HG03196 (cell line): ENCODE measurements around the gene LCP1.
"Not testable (repeated sequence)": the region's sequence is repeated elsewhere in the genome, so short reads cannot be mapped to it uniquely, and the experiment has no call there.

Experiments used
- ATAC-seq: cut with Tn5 transposase; IDR thresholded peaks from one replicate; pipeline ENCODE4 v1.9.1; 2021; ENCODE audit not compliant: unreplicated experiment

The LCP1 gene

GRCh38 chr13:46182491-46182877 is 507 bp upstream of the LCP1 start:
- ATAC-seq, result peak; percentile 8

- no peak for ATAC-seq
Measured at GRCh38 chr13:46181377-46181839, 569 bp downstream of the LCP1 start.

- ATAC-seq, result no peak
Measured at GRCh38 chr13:46179969-46180763, 1.8 kb downstream of the LCP1 start.

- ATAC-seq, result no peak
Measured at GRCh38 chr13:46179491-46179908, 2.5 kb downstream of the LCP1 start.

DNA sequence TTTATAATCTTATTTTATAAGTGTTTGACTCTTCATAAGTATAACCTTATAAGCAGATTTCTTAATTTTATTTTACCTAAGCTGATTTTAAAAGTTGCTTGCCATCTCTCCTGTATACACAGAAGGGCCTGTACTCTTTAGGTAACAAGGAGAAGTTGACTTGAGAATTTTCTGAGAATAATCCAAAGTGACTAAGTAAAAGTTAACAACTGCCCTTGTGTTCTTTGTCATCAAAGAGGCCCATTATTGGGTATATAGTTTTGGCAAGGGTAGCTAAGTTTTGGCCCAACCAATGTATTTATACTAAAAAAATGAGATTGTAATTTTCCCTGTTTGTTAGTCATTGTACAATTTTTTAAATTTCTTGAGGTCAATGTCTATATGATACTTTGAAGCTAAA is 3.2 kb downstream of the LCP1 start:
- ATAC-seq, result no peak

- ATAC-seq, result no peak
Measured at GRCh38 chr13:46178143-46178542, 3.8 kb downstream of the LCP1 start.

DNA sequence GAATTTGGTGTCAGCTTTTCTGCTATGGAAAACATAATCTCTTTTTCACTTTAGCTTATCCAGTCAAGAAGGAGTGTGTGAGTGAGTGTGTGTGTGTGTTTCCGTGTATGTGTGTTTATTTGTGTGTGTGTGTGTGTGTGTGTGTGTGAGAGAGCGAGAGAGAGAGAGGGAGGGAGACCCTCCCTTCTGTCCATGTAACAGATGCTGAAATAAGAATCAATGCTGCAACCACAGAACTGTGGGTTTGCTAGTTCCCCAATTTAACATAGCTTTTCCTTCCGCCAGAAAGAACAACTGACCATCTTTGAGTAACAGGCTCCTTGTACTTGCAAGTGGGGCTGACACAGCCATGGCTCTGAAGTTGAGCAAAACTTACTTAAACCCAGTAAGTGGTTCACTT is 5.2 kb downstream of the LCP1 start:
- peak; percentile 24 for ATAC-seq

GRCh38 chr13:46173656-46174055 is 8.3 kb downstream of the LCP1 start:
- ATAC-seq, result peak; percentile 26

GRCh38 chr13:46172531-46172991 is 9.4 kb downstream of the LCP1 start:
- no peak for ATAC-seq

- ATAC-seq, result no peak
Measured at GRCh38 chr13:46171739-46172138, 10.2 kb downstream of the LCP1 start.

DNA sequence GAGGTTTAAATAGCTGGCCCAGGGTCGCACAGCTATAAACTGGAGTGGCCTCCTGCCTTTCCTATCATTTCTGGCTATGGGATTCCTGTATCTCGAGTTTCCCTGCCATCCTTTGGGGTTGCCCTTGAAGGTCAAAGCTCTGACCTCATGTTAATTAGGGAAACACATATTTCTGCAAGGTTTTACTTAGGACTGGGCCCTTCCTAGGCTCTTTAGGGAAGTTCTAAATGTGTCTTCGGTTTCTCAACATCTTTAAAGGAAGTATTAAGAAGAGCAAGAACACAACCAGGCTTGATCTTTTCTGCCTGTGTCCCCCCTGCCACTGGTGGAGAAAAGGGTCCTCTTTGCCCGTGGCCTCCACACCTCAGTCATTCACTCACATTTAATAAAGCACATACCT is 10.8 kb downstream of the LCP1 start:
- no peak for ATAC-seq

GRCh38 chr13:46170687-46171086 is 11.3 kb downstream of the LCP1 start:
- no peak for ATAC-seq

DNA sequence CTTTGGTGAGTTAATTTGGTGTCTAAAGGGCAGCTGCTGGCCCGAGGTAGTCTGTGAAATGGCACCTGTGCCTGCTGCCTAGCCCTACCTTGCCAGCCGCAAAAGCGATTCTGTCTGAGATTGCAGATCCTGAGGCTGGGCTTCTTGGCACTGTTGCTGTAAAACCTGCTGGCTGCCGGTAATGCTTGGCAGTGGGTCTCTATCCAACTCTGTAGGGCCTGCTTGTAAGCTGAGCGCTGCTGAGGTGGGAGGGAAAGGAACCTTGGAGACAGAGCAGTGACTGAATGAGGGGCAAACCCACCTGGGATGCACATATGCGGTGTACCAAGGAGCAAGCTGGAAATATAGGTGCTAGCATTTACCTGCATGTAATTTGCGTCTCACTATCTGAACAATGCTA is 11.7 kb downstream of the LCP1 start:
- no peak for ATAC-seq

- ATAC-seq, result no peak
Measured at GRCh38 chr13:46169758-46170157, 12.2 kb downstream of the LCP1 start.

GRCh38 chr13:46168783-46169182 is 13.2 kb downstream of the LCP1 start:
- ATAC-seq, result no peak

DNA sequence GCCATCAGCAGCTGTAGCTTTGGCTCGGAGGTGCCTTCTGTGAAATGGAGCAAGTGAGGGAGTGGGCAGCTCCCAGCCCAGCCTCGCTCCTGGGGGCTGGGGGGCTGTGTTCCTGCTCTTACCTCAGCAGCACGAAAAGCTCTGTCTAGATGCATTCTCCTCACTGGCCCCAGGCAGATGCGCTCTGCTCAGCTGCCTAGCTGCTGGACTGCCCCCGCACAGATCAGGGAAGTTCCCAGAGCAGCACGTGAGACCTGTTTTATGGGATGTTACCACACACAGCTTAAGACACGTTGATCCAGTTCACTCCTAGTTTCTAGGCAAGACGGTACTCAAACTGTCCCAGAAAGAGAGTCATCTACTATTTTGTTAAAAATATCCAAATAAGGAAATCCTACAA is 13.6 kb downstream of the LCP1 start:
- no peak for ATAC-seq

- ATAC-seq, result no peak
Measured at GRCh38 chr13:46166947-46167610, 14.9 kb downstream of the LCP1 start.

- ATAC-seq, result no peak
Measured at GRCh38 chr13:46166224-46166584, 15.8 kb downstream of the LCP1 start.

- ATAC-seq, result peak; percentile 45
Measured at GRCh38 chr13:46165485-46166223, 16.3 kb downstream of the LCP1 start.

GRCh38 chr13:46164661-46165060 is 17.3 kb downstream of the LCP1 start:
- no peak for ATAC-seq

- ATAC-seq, result not testable (repeated sequence)
Measured at GRCh38 chr13:46162741-46163140, 19.2 kb downstream of the LCP1 start.
